ENCODE results near the gene MUC5AC. TPM values are rescaled to one million over a fixed set of nuclear protein-coding genes. Genes with fewer than 3 reads are reported as not detected.

Gene MUC5AC, protein sequence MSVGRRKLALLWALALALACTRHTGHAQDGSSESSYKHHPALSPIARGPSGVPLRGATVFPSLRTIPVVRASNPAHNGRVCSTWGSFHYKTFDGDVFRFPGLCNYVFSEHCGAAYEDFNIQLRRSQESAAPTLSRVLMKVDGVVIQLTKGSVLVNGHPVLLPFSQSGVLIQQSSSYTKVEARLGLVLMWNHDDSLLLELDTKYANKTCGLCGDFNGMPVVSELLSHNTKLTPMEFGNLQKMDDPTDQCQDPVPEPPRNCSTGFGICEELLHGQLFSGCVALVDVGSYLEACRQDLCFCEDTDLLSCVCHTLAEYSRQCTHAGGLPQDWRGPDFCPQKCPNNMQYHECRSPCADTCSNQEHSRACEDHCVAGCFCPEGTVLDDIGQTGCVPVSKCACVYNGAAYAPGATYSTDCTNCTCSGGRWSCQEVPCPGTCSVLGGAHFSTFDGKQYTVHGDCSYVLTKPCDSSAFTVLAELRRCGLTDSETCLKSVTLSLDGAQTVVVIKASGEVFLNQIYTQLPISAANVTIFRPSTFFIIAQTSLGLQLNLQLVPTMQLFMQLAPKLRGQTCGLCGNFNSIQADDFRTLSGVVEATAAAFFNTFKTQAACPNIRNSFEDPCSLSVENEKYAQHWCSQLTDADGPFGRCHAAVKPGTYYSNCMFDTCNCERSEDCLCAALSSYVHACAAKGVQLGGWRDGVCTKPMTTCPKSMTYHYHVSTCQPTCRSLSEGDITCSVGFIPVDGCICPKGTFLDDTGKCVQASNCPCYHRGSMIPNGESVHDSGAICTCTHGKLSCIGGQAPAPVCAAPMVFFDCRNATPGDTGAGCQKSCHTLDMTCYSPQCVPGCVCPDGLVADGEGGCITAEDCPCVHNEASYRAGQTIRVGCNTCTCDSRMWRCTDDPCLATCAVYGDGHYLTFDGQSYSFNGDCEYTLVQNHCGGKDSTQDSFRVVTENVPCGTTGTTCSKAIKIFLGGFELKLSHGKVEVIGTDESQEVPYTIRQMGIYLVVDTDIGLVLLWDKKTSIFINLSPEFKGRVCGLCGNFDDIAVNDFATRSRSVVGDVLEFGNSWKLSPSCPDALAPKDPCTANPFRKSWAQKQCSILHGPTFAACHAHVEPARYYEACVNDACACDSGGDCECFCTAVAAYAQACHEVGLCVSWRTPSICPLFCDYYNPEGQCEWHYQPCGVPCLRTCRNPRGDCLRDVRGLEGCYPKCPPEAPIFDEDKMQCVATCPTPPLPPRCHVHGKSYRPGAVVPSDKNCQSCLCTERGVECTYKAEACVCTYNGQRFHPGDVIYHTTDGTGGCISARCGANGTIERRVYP (N-terminal part only)
- not detected in 2 replicates for total RNA-seq

GRCh38 chr11:1157645-1158591, at the start of gene MUC5AC:
TSS of gene MUC5AC (plus strand) at chr11:1157953. CDS start at chr11:1158000, 47 bp downstream.

GRCh38 chr11:1222491-1223345, 65.0 kb downstream of the MUC5AC start, which contains the start of gene MUC5B:
TSS of gene MUC5B (plus strand) at chr11:1223066. CDS start at chr11:1223124, 58 bp downstream.

Other genes with a start within 250 kb of the MUC5AC start
- 38.3 and 45.3 TPM in 2 replicates for gene CHID1, start 247.1 kb upstream of the MUC5AC start, total RNA-seq
- 81.3 and 86.6 TPM in 2 replicates for gene AP2A2, start 232.1 kb upstream of the MUC5AC start, total RNA-seq
- not detected in 2 replicates for gene MUC6, start 121.2 kb upstream of the MUC5AC start, total RNA-seq
- gene MUC2, start 83.1 kb upstream of the MUC5AC start, total RNA-seq, result not detected in 2 replicates
- under 0.01 TPM in 1 of 2 replicates, not detected in the other for gene MUC5B, start 65.1 kb downstream of the MUC5AC start, total RNA-seq
- 23.0 and 23.3 TPM in 2 replicates for gene TOLLIP, start 151.7 kb downstream of the MUC5AC start, total RNA-seq
- 0.36 and 0.53 TPM in 2 replicates for gene BRSK2, start 232.0 kb downstream of the MUC5AC start, total RNA-seq